Keratinocyte (primary cell): ENCODE measurements around the gene FBXO46.
"Not testable (repeated sequence)": the region's sequence is repeated elsewhere in the genome, so short reads cannot be mapped to it uniquely, and the experiment has no call there.

Source experiments
- EZH2 ChIP-seq: IDR thresholded peaks from one replicate; pipeline ENCODE4 v1.6.1; 2012; ENCODE audit warnings: inconsistent platforms, mild to moderate bottlenecking, low read length, moderate library complexity
- TF ChIP-seq, protein P1 (sequence below), 3 experiments: IDR thresholded peaks in 1 of 3; conservative IDR thresholded peaks in 1 of 3; optimal IDR thresholded peaks in 1 of 3; 2 replicates in 2 of 3; 3 replicates in 1 of 3; pipeline versions ENCODE3 to v1.5.1; 2011; ENCODE audit warnings: low read length in 3 of 3, mild to moderate bottlenecking in 3 of 3, moderate library complexity in 2 of 3, control low read depth in 1 of 3, inconsistent platforms in 1 of 3; ENCODE audit not compliant: insufficient read depth in 2 of 3; ENCODE audit errors: extremely low read depth in 1 of 3

DNA sequence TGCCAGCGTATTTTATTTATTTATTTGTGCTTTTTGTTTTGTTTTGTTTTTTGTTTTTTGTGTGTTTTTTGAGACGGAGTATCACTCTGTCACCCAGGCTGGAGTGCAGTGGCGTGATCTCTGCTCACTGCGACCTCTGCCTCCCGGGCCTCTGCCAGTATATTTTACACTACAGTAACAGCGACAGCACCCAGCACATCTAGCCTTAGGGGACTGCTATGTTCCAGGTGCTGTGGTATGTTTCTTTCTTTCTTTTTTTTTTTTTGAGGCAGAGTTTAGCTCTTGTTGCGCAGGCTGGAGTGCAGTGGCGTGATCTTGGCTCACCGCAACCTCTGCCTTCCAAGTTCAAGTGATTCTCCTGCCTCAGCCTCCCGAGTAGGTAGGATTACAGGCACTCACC lies 20.8 kb upstream of the FBXO46 start:
- TF ChIP-seq, protein P1, sequence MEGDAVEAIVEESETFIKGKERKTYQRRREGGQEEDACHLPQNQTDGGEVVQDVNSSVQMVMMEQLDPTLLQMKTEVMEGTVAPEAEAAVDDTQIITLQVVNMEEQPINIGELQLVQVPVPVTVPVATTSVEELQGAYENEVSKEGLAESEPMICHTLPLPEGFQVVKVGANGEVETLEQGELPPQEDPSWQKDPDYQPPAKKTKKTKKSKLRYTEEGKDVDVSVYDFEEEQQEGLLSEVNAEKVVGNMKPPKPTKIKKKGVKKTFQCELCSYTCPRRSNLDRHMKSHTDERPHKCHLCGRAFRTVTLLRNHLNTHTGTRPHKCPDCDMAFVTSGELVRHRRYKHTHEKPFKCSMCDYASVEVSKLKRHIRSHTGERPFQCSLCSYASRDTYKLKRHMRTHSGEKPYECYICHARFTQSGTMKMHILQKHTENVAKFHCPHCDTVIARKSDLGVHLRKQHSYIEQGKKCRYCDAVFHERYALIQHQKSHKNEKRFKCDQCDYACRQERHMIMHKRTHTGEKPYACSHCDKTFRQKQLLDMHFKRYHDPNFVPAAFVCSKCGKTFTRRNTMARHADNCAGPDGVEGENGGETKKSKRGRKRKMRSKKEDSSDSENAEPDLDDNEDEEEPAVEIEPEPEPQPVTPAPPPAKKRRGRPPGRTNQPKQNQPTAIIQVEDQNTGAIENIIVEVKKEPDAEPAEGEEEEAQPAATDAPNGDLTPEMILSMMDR (optimal IDR thresholded peaks at IDR 0.05 in 1 of 3, IDR thresholded peaks at IDR 0.05 in 1 of 3, conservative IDR thresholded peaks at IDR 0.05 in 1 of 3; ENCODE audit: extremely low read depth in 1 of 3, insufficient read depth in 2 of 3, low read length in 3 of 3) = not testable (repeated sequence)
- TF ChIP-seq EZH2 = not testable (repeated sequence)
